HFFc6 (cell line): ENCODE measurements around the gene CYP51A1. TPM values are rescaled to one million over a fixed set of nuclear protein-coding genes. Genes with fewer than 3 reads are reported as not detected.
A peak's percentile ranks its signal among the peaks of the same experiment; 100 is the strongest.
"Not testable (repeated sequence)": the region's sequence is repeated elsewhere in the genome, so short reads cannot be mapped to it uniquely, and the experiment has no call there.

Experiments
- DNase-seq: peaks from one replicate; pipeline ENCODE4 v3.0.0-alpha.2; 2018
- H3K27ac Mint-ChIP-seq: 2 replicates; pipeline ENCODE4 v1.8.0; 2020; ENCODE audit warnings: mild to moderate bottlenecking, mixed read lengths
- H3K27me3 Mint-ChIP-seq: 2 replicates; pipeline ENCODE4 v1.8.0; 2021; ENCODE audit warnings: mild to moderate bottlenecking, moderate library complexity, mixed read lengths; ENCODE audit not compliant: insufficient read depth
- H3K36me3 Mint-ChIP-seq: 2 replicates; pipeline ENCODE4 v1.8.0; 2021; ENCODE audit warnings: low read depth, mixed read lengths
- H3K4me1 Mint-ChIP-seq: 2 replicates; pipeline ENCODE4 v1.8.0; 2020; ENCODE audit warnings: low read depth, mixed read lengths
- H3K4me3 Mint-ChIP-seq: 2 replicates; pipeline ENCODE4 v1.8.0; 2020; ENCODE audit warnings: mild to moderate bottlenecking, moderate library complexity, mixed read lengths
- H3K9me3 Mint-ChIP-seq: 2 replicates; pipeline ENCODE4 v1.8.0; 2020; ENCODE audit warnings: mild to moderate bottlenecking, mixed read lengths
- CTCF ChIP-seq: fragments of 200-600 bp; sonication (generic); IDR thresholded peaks from 2 replicates; pipeline ENCODE4 v1.5.0; 2021; ENCODE audit warnings: antibody characterized with exemption, mild to moderate bottlenecking
- total RNA-seq, 6 experiments: library from RNA; stranded (reverse); fragmentation: NEBNext Ultra II Directional; extraction: Animal tissue kit (Norgen Biotek cat#: 25700); gene quantifications; 2 replicates in 1 of 6; 3 replicates in 5 of 6; pipeline ENCODE4 v1.2.3, GENCODE V29; 2021

The CYP51A1 gene
- total RNA-seq, 6 experiments from 2014 or later = 34.9 to 43.8 (median 38.2) TPM

- H3K4me1 Mint-ChIP-seq = peaks cover 20% of the 10 kb centered on the region
- H3K27ac Mint-ChIP-seq = no peak overlapping the region
- no peaks in the 10 kb centered on the region for H3K9me3 Mint-ChIP-seq
- TF ChIP-seq CTCF = no peak
- no peak overlapping the region for H3K4me3 Mint-ChIP-seq
- 0 out of 2 replicates have a peak, but pooled peaks cover 2% of the 10 kb centered on the region for H3K27me3 Mint-ChIP-seq
- H3K36me3 Mint-ChIP-seq = peaks cover 28% of the 10 kb centered on the region
- peak; percentile 6 for DNase-seq
Observed at GRCh38 chr7:92092210-92092609, 42.1 kb downstream of the CYP51A1 start.

- TF ChIP-seq CTCF = no peak
- no peak overlapping the region for H3K4me3 Mint-ChIP-seq
- 0 out of 2 replicates have a peak, but pooled peaks cover 2% of the 10 kb centered on the region for H3K27me3 Mint-ChIP-seq
- H3K27ac Mint-ChIP-seq = no peak overlapping the region
- peaks cover 51% of the 10 kb centered on the region for H3K36me3 Mint-ChIP-seq
- no peaks in the 10 kb centered on the region for H3K9me3 Mint-ChIP-seq
- no peak for DNase-seq
- peaks cover 20% of the 10 kb centered on the region for H3K4me1 Mint-ChIP-seq
Observed at GRCh38 chr7:92088266-92088665, 46.0 kb downstream of the CYP51A1 start.

GRCh38 chr7:92083922-92084321 is 50.4 kb downstream of the CYP51A1 start:
- not testable (repeated sequence) for DNase-seq, H3K4me3 Mint-ChIP-seq, H3K27ac Mint-ChIP-seq, H3K4me1 Mint-ChIP-seq, H3K27me3 Mint-ChIP-seq, H3K9me3 Mint-ChIP-seq
- H3K36me3 Mint-ChIP-seq = peaks cover 39% of the 10 kb centered on the region

GRCh38 chr7:92076509-92076908 is 57.8 kb downstream of the CYP51A1 start:
- Mint-ChIP-seq H3K4me1 (no peaks in the 10 kb centered on the region), H3K9me3 (no peaks in the 10 kb centered on the region), H3K27ac (no peak overlapping the region), H3K27me3 (no peaks in the 10 kb centered on the region; the same call in 1 of the 2 replicates), H3K36me3 (peaks cover 19% of the 10 kb centered on the region; the same call in 1 of the 2 replicates), H3K4me3 (no peak overlapping the region)
- DNase-seq = no peak
- TF ChIP-seq CTCF = no peak

- Mint-ChIP-seq H3K4me1 (no peaks in the 10 kb centered on the region), H3K4me3 (no peak overlapping the region), H3K9me3 (no peaks in the 10 kb centered on the region), H3K36me3 (peaks cover 19% of the 10 kb centered on the region; the same call in 1 of the 2 replicates), H3K27ac (no peak overlapping the region), H3K27me3 (no peaks in the 10 kb centered on the region; the same call in 1 of the 2 replicates)
- no peak for DNase-seq
- no peak for TF ChIP-seq CTCF
Observed at GRCh38 chr7:92075455-92076158, 58.7 kb downstream of the CYP51A1 start.

- Mint-ChIP-seq H3K4me3 (no peak overlapping the region), H3K27ac (no peak overlapping the region), H3K9me3 (no peaks in the 10 kb centered on the region), H3K36me3 (peaks cover 19% of the 10 kb centered on the region), H3K27me3 (no peaks in the 10 kb centered on the region; the same call in 1 of the 2 replicates), H3K4me1 (no peaks in the 10 kb centered on the region)
- no peak for TF ChIP-seq CTCF
- DNase-seq = no peak
Observed at GRCh38 chr7:92072708-92073107, 61.6 kb downstream of the CYP51A1 start.
